Measurements from ENCODE around the gene HYAL1. TPM values are rescaled to one million over a fixed set of nuclear protein-coding genes. Genes with fewer than 3 reads are reported as not detected.

The HYAL1 gene
- total and polyA plus RNA-seq, 4 donors: 1.6 to 9.3 (median 4.3) TPM

GRCh38 chr3:50299638-50299928 is 3.8 kb downstream of the HYAL1 start:
- ATAC-seq (ENCODE audit: low FRiP score) (no peak), DNase-seq (no peak)
- H3K4me1 ChIP-seq (ENCODE audit: control insufficient read depth in 1 of 2, insufficient read depth in 2 of 2, low read length in 2 of 2): no peaks in the 10 kb centered on the region
- H3K27ac ChIP-seq (ENCODE audit: low read depth in 1 of 2, low read length in 2 of 2): peak overlapping the region; percentile 53 to 59
- WGBS, 2 donors: 1% methylated on average over 12 of the region's 12 CpGs
- no peaks in the 10 kb centered on the region for H3K9me3 ChIP-seq (ENCODE audit: control insufficient read depth, low read length)
- peak overlapping the region in 1 of 2 donors; percentile 39 for H3K4me3 ChIP-seq (ENCODE audit: low read length in 2 of 2)
- intact Hi-C loops (cut with DNase I): no loop called here
- no peaks in the 10 kb centered on the region for H3K27me3 ChIP-seq (ENCODE audit: control insufficient read depth in 1 of 2, insufficient read depth in 2 of 2, low read length in 1 of 2)
- no peaks in the 10 kb centered on the region for H3K36me3 ChIP-seq (ENCODE audit: control insufficient read depth in 1 of 2, insufficient read depth in 2 of 2, low read length in 1 of 2)

GRCh38 chr3:50298836-50299637 is 4.3 kb downstream of the HYAL1 start, which contains the start of the genes HYAL3 and NAA80:
Gene HYAL3 (minus strand): TSS chr3:50299405. CDS start chr3:50295602, 3,803 bp downstream.
Gene NAA80 (minus strand): TSS chr3:50299405. CDS start chr3:50297463, 1,942 bp downstream.
- Histone ChIP-seq H3K9me3 (ENCODE audit: control insufficient read depth, low read length) (no peaks in the 10 kb centered on the region), H3K27me3 (ENCODE audit: control insufficient read depth in 1 of 2, insufficient read depth in 2 of 2, low read length in 1 of 2) (no peaks in the 10 kb centered on the region), H3K4me1 (ENCODE audit: control insufficient read depth in 1 of 2, insufficient read depth in 2 of 2, low read length in 2 of 2) (no peaks in the 10 kb centered on the region), H3K36me3 (ENCODE audit: control insufficient read depth in 1 of 2, insufficient read depth in 2 of 2, low read length in 1 of 2) (no peaks in the 10 kb centered on the region), H3K4me3 (ENCODE audit: low read length in 2 of 2) (peak within 1 kb of the TSS; percentile 39 to 51), H3K27ac (ENCODE audit: low read depth in 1 of 2, low read length in 2 of 2) (peak within 1 kb of the TSS; percentile 53 to 59)
- 0 to 1% methylated on average over 59 to 61 of the region's 61 CpGs for WGBS, 2 donors
- intact Hi-C loops (cut with DNase I): no loop called here
- DNase-seq: peak; percentile 99 to 100
- peak; percentile 96 for ATAC-seq (ENCODE audit: low FRiP score)

GRCh38 chr3:50297896-50298725 is 5.3 kb downstream of the HYAL1 start:
- Histone ChIP-seq H3K36me3 (ENCODE audit: control insufficient read depth in 1 of 2, insufficient read depth in 2 of 2, low read length in 1 of 2) (no peaks in the 10 kb centered on the region), H3K4me1 (ENCODE audit: control insufficient read depth in 1 of 2, insufficient read depth in 2 of 2, low read length in 2 of 2) (no peaks in the 10 kb centered on the region), H3K9me3 (ENCODE audit: control insufficient read depth, low read length) (no peaks in the 10 kb centered on the region), H3K4me3 (ENCODE audit: low read length in 2 of 2) (peak overlapping the region in 1 of 2 donors; percentile 51), H3K27me3 (ENCODE audit: control insufficient read depth in 1 of 2, insufficient read depth in 2 of 2, low read length in 1 of 2) (no peaks in the 10 kb centered on the region), H3K27ac (ENCODE audit: low read depth in 1 of 2, low read length in 2 of 2) (no peak overlapping the region)
- intact Hi-C loops (cut with DNase I): no loop called here
- 36 to 42% methylated on average over 9 of the region's 9 CpGs for WGBS, 2 donors
- ATAC-seq (ENCODE audit: low FRiP score) (no peak), DNase-seq (peak; percentile 65 to 77)

- ATAC-seq (ENCODE audit: low FRiP score) (no peak), DNase-seq (peak in 1 of 2 donors; percentile 61)
- 80 to 87% methylated on average over 2 of the region's 2 CpGs for WGBS, 2 donors
- no peak overlapping the region for H3K27ac ChIP-seq (ENCODE audit: low read depth in 1 of 2, low read length in 2 of 2)
- H3K27me3 ChIP-seq (ENCODE audit: control insufficient read depth in 1 of 2, insufficient read depth in 2 of 2, low read length in 1 of 2): no peaks in the 10 kb centered on the region
- no peaks in the 10 kb centered on the region for H3K4me1 ChIP-seq (ENCODE audit: control insufficient read depth in 1 of 2, insufficient read depth in 2 of 2, low read length in 2 of 2)
- no peaks in the 10 kb centered on the region for H3K9me3 ChIP-seq (ENCODE audit: control insufficient read depth, low read length)
- no peak overlapping the region for H3K4me3 ChIP-seq (ENCODE audit: low read length in 2 of 2)
- intact Hi-C loops (cut with DNase I): no loop called here
- H3K36me3 ChIP-seq (ENCODE audit: control insufficient read depth in 1 of 2, insufficient read depth in 2 of 2, low read length in 1 of 2): no peaks in the 10 kb centered on the region
These were observed 6.0 kb downstream of the HYAL1 start for GRCh38 chr3:50297384-50297775.

GRCh38 chr3:50296721-50297383 is 6.5 kb downstream of the HYAL1 start:
- ATAC-seq (ENCODE audit: low FRiP score) (no peak), DNase-seq (peak; percentile 54 to 76)
- no peaks in the 10 kb centered on the region for H3K36me3 ChIP-seq (ENCODE audit: control insufficient read depth in 1 of 2, insufficient read depth in 2 of 2, low read length in 1 of 2)
- H3K4me3 ChIP-seq (ENCODE audit: low read length in 2 of 2): no peak overlapping the region
- no peak overlapping the region for H3K27ac ChIP-seq (ENCODE audit: low read depth in 1 of 2, low read length in 2 of 2)
- no peaks in the 10 kb centered on the region for H3K27me3 ChIP-seq (ENCODE audit: control insufficient read depth in 1 of 2, insufficient read depth in 2 of 2, low read length in 1 of 2)
- no peaks in the 10 kb centered on the region for H3K9me3 ChIP-seq (ENCODE audit: control insufficient read depth, low read length)
- 92% methylated on average over 15 to 18 of the region's 18 CpGs for WGBS, 2 donors
- intact Hi-C loops (cut with DNase I): no loop called here
- no peaks in the 10 kb centered on the region for H3K4me1 ChIP-seq (ENCODE audit: control insufficient read depth in 1 of 2, insufficient read depth in 2 of 2, low read length in 2 of 2)

GRCh38 chr3:50295553-50296431 is 7.6 kb downstream of the HYAL1 start:
- Histone ChIP-seq H3K27me3 (ENCODE audit: control insufficient read depth in 1 of 2, insufficient read depth in 2 of 2, low read length in 1 of 2) (no peaks in the 10 kb centered on the region), H3K9me3 (ENCODE audit: control insufficient read depth, low read length) (no peaks in the 10 kb centered on the region), H3K4me1 (ENCODE audit: control insufficient read depth in 1 of 2, insufficient read depth in 2 of 2, low read length in 2 of 2) (no peaks in the 10 kb centered on the region), H3K36me3 (ENCODE audit: control insufficient read depth in 1 of 2, insufficient read depth in 2 of 2, low read length in 1 of 2) (no peaks in the 10 kb centered on the region), H3K4me3 (ENCODE audit: low read length in 2 of 2) (no peak overlapping the region), H3K27ac (ENCODE audit: low read depth in 1 of 2, low read length in 2 of 2) (no peak overlapping the region)
- intact Hi-C loops (cut with DNase I): no loop called here
- no peak for ATAC-seq (ENCODE audit: low FRiP score)
- DNase-seq: no peak
- 78 to 86% methylated on average over 8 of the region's 8 CpGs for WGBS, 2 donors

- Histone ChIP-seq H3K27ac (ENCODE audit: low read depth in 1 of 2, low read length in 2 of 2) (no peak overlapping the region), H3K36me3 (ENCODE audit: control insufficient read depth in 1 of 2, insufficient read depth in 2 of 2, low read length in 1 of 2) (no peaks in the 10 kb centered on the region), H3K4me1 (ENCODE audit: control insufficient read depth in 1 of 2, insufficient read depth in 2 of 2, low read length in 2 of 2) (no peaks in the 10 kb centered on the region), H3K4me3 (ENCODE audit: low read length in 2 of 2) (no peak overlapping the region), H3K27me3 (ENCODE audit: control insufficient read depth in 1 of 2, insufficient read depth in 2 of 2, low read length in 1 of 2) (no peaks in the 10 kb centered on the region), H3K9me3 (ENCODE audit: control insufficient read depth, low read length) (no peaks in the 10 kb centered on the region)
- ATAC-seq (ENCODE audit: low FRiP score) (no peak), DNase-seq (no peak)
- WGBS, 2 donors: 91% methylated on average over 22 of the region's 22 CpGs
- intact Hi-C loops (cut with DNase I): no loop called here
These were observed 8.6 kb downstream of the HYAL1 start for GRCh38 chr3:50294492-50295403.
